Liver (tissue), 9 donors: ENCODE results near the gene OPHN1. TPM values are rescaled to one million over a fixed set of nuclear protein-coding genes. Genes with fewer than 3 reads are reported as not detected.

Source experiments
- DNase-seq: peaks from one replicate; pipeline ENCODE4 v3.0.0-alpha.2; 2017; ENCODE audit warnings: low spot score
- H3K27ac ChIP-seq, 2 donors: one replicate each; pipeline ENCODE4 v1.7.0; 2013; ENCODE audit warnings: inconsistent platforms in 2 of 2, low read length in 2 of 2, control low read depth in 1 of 2, low read depth in 1 of 2, mild to moderate bottlenecking in 1 of 2
- H3K27me3 ChIP-seq, 4 donors: one replicate each; pipeline versions ENCODE4 v1.6.1 to v1.7.0; 2013; ENCODE audit warnings: low read length in 3 of 4, inconsistent platforms in 1 of 4, mild to moderate bottlenecking in 1 of 4, moderate library complexity in 1 of 4; ENCODE audit not compliant: control insufficient read depth in 4 of 4, insufficient read depth in 4 of 4
- H3K36me3 ChIP-seq, 4 donors: one replicate each; pipeline versions ENCODE4 v1.6.1 to v1.7.0; 2013; ENCODE audit warnings: low read length in 3 of 4, mild to moderate bottlenecking in 3 of 4, low read depth in 1 of 4, moderate library complexity in 1 of 4; ENCODE audit not compliant: control insufficient read depth in 4 of 4, insufficient read depth in 3 of 4
- H3K4me1 ChIP-seq, 4 donors: one replicate each; pipeline versions ENCODE4 v1.6.1 to v1.7.0; 2013; ENCODE audit warnings: low read length in 3 of 4, mild to moderate bottlenecking in 3 of 4, moderate library complexity in 1 of 4; ENCODE audit not compliant: control insufficient read depth in 4 of 4, insufficient read depth in 4 of 4
- H3K4me3 ChIP-seq, 3 donors: one replicate each; pipeline versions ENCODE4 v1.6.1 to v1.7.0; 2013; ENCODE audit warnings: low read length in 3 of 3, control low read depth in 1 of 3, low read depth in 1 of 3, mild to moderate bottlenecking in 1 of 3
- H3K9ac ChIP-seq, 2 donors: one replicate each; pipeline ENCODE4 v1.7.0; 2013; ENCODE audit warnings: low read length in 2 of 2, mild to moderate bottlenecking in 2 of 2, moderate library complexity in 2 of 2, control low read depth in 1 of 2, low read depth in 1 of 2
- H3K9me3 ChIP-seq, 4 donors: one replicate each; pipeline versions ENCODE4 v1.6.1 to v1.7.0; 2013; ENCODE audit warnings: low read length in 3 of 4; ENCODE audit not compliant: control insufficient read depth in 4 of 4
- EGR1 ChIP-seq, 2 donors: IDR thresholded peaks; 2 replicates each; pipeline ENCODE4 v1.6.1; 2016 to 2018; ENCODE audit warnings: antibody characterized with exemption in 2 of 2, low read depth in 2 of 2
- FOXA1 ChIP-seq: IDR thresholded peaks from 2 replicates; pipeline ENCODE4 v1.6.1; 2016; ENCODE audit warnings: antibody characterized with exemption
- GABPA ChIP-seq, 2 donors: IDR thresholded peaks in 1 of 2; conservative IDR thresholded peaks in 1 of 2; 2 replicates each; pipeline ENCODE4 v1.6.1; 2016; ENCODE audit warnings: antibody characterized with exemption in 2 of 2, mild to moderate bottlenecking in 1 of 2, moderate library complexity in 1 of 2
- HNF4A ChIP-seq, 2 donors: conservative IDR thresholded peaks; 2 replicates each; pipeline ENCODE4 v1.6.1; 2016; ENCODE audit warnings: antibody characterized with exemption in 2 of 2, mild to moderate bottlenecking in 2 of 2
- JUND ChIP-seq, 2 donors: IDR thresholded peaks; 2 replicates each; pipeline ENCODE4 v1.6.1; 2016; ENCODE audit warnings: antibody characterized with exemption in 2 of 2
- MAX ChIP-seq: IDR thresholded peaks from 2 replicates; pipeline ENCODE4 v1.6.1; 2016; ENCODE audit warnings: antibody characterized with exemption
- NR2F2 ChIP-seq: IDR thresholded peaks from 2 replicates; pipeline ENCODE4 v1.6.1; 2016; ENCODE audit warnings: antibody characterized with exemption
- RXRA ChIP-seq, 2 donors: IDR thresholded peaks; 2 replicates each; pipeline ENCODE4 v1.6.1; 2017 to 2018; ENCODE audit warnings: antibody characterized with exemption in 2 of 2, mild to moderate bottlenecking in 1 of 2
- SP1 ChIP-seq: IDR thresholded peaks from 2 replicates; pipeline ENCODE4 v1.6.1; 2018; ENCODE audit warnings: antibody characterized with exemption, mild to moderate bottlenecking
- TAF1 ChIP-seq: conservative IDR thresholded peaks from 2 replicates; pipeline ENCODE4 v1.6.1; 2016; ENCODE audit warnings: antibody characterized with exemption, mild to moderate bottlenecking
- YY1 ChIP-seq: IDR thresholded peaks from 2 replicates; pipeline ENCODE4 v1.6.1; 2016; ENCODE audit warnings: antibody characterized with exemption, mild to moderate bottlenecking
- WGBS: extraction: QIAGEN DNeasy Blood & Tissue Kit; methylation state at CpG from one replicate; pipeline ENCODE4 v1.1.7; 2013; 5-methylcytosine and 5-hydroxymethylcytosine counted together
- polyA plus RNA-seq, 2 donors: library from polyadenylated mRNA; stranded (reverse) in 1 of 2; unstranded in 1 of 2; fragments of 200-250 nt in 1 of 2; fragments of >200 nt in 1 of 2; fragmentation: Nextera tagmentation in 1 of 2; extraction: Ambion mirVana in 1 of 2; gene quantifications; one replicate each; pipeline versions ENCODE4 v1.2.1 to v1.2.3, GENCODE V29; 2013 to 2015
- total RNA-seq, 2 donors: library from RNA; depleted of rRNA; stranded (reverse); fragments of >200 nt; gene quantifications; one replicate each; pipeline ENCODE4 v1.2.3, GENCODE V29; 2014
- TF ChIP-seq, protein P1 (sequence below): fragments of 150-350 bp; IDR thresholded peaks from 2 replicates; pipeline ENCODE4 v1.5.1; 2017; ENCODE audit warnings: improper control_type of control experiment, low read depth, low read length; ENCODE audit not compliant: missing input control
- TF ChIP-seq, protein P2 (sequence below): IDR thresholded peaks from 2 replicates; pipeline ENCODE4 v1.6.1; 2016; ENCODE audit warnings: antibody characterized with exemption
- TF ChIP-seq, protein P3 (sequence below): IDR thresholded peaks from 2 replicates; pipeline ENCODE4 v1.6.1; 2016; ENCODE audit warnings: antibody characterized with exemption, mild to moderate bottlenecking
- TF ChIP-seq, protein P4 (sequence below): IDR thresholded peaks from 2 replicates; pipeline ENCODE4 v1.6.1; 2016; ENCODE audit warnings: antibody characterized with exemption
- donor health status: healthy.
- donor health status: healthy.
- donor health status: healthy.
- donor health status: healthy.
- donor health status: healthy.

Gene OPHN1
- total and polyA plus RNA-seq, 4 donors, result 0.17 to 1.2 (median 0.60) TPM

DNA sequence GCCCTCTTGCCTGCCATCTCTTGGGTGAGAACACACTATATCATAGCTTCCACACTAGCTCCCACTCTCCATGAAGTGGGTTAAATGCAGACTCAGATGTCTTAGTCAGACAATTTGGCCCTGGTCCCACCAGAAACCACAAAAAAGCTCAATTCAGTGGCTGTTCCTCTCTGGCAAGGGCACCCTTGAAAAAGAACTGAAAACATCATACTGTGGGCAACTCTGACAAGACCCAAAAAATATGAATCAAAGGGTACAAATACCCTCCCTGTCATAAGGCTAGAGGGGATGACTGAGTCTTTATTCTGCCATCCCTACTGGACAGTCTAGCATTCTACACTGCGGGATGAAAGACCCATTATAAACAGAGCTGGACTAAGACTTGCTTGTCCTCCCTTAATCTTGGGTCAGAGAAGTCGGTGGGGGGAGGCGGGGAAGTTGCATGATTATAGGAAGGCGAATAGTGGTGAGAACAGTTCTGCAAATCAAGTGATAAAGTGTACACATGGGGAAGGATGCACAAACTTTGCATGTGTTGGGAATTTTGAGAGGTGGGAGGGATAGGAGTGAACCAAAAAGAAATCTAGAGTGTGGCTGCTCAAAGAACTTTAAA is 172.1 kb downstream of the OPHN1 start:
- 83% methylated on average over 4 of the region's 4 CpGs for whole genome bisulfite sequencing
- Histone ChIP-seq H3K27ac (no peak overlapping the region), H3K9me3 (no peaks in the 10 kb centered on the region), H3K36me3 (no peaks in the 10 kb centered on the region), H3K9ac (no peak overlapping the region), H3K27me3 (peaks cover 0 to 2% (median 0%) of the 10 kb centered on the region in 4 donors), H3K4me1 (no peaks in the 10 kb centered on the region), H3K4me3 (no peak overlapping the region)
- no peak for DNase-seq
- TF ChIP-seq FOXA1 (no peak), MAX (no peak), YY1 (no peak), NR2F2 (no peak), TAF1 (no peak), GABPA (IDR thresholded peaks at IDR 0.05 in 1 of 2, conservative IDR thresholded peaks at IDR 0.05 in 1 of 2) (no peak)
- TF ChIP-seq, protein P1, sequence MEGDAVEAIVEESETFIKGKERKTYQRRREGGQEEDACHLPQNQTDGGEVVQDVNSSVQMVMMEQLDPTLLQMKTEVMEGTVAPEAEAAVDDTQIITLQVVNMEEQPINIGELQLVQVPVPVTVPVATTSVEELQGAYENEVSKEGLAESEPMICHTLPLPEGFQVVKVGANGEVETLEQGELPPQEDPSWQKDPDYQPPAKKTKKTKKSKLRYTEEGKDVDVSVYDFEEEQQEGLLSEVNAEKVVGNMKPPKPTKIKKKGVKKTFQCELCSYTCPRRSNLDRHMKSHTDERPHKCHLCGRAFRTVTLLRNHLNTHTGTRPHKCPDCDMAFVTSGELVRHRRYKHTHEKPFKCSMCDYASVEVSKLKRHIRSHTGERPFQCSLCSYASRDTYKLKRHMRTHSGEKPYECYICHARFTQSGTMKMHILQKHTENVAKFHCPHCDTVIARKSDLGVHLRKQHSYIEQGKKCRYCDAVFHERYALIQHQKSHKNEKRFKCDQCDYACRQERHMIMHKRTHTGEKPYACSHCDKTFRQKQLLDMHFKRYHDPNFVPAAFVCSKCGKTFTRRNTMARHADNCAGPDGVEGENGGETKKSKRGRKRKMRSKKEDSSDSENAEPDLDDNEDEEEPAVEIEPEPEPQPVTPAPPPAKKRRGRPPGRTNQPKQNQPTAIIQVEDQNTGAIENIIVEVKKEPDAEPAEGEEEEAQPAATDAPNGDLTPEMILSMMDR, result no peak
- TF ChIP-seq, protein P2, sequence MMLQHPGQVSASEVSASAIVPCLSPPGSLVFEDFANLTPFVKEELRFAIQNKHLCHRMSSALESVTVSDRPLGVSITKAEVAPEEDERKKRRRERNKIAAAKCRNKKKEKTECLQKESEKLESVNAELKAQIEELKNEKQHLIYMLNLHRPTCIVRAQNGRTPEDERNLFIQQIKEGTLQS, result no peak
- TF ChIP-seq, protein P3, sequence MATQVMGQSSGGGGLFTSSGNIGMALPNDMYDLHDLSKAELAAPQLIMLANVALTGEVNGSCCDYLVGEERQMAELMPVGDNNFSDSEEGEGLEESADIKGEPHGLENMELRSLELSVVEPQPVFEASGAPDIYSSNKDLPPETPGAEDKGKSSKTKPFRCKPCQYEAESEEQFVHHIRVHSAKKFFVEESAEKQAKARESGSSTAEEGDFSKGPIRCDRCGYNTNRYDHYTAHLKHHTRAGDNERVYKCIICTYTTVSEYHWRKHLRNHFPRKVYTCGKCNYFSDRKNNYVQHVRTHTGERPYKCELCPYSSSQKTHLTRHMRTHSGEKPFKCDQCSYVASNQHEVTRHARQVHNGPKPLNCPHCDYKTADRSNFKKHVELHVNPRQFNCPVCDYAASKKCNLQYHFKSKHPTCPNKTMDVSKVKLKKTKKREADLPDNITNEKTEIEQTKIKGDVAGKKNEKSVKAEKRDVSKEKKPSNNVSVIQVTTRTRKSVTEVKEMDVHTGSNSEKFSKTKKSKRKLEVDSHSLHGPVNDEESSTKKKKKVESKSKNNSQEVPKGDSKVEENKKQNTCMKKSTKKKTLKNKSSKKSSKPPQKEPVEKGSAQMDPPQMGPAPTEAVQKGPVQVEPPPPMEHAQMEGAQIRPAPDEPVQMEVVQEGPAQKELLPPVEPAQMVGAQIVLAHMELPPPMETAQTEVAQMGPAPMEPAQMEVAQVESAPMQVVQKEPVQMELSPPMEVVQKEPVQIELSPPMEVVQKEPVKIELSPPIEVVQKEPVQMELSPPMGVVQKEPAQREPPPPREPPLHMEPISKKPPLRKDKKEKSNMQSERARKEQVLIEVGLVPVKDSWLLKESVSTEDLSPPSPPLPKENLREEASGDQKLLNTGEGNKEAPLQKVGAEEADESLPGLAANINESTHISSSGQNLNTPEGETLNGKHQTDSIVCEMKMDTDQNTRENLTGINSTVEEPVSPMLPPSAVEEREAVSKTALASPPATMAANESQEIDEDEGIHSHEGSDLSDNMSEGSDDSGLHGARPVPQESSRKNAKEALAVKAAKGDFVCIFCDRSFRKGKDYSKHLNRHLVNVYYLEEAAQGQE, result no peak

- Histone ChIP-seq H3K36me3 (no peaks in the 10 kb centered on the region), H3K27me3 (peaks cover 0 to 2% (median 0%) of the 10 kb centered on the region in 4 donors), H3K9ac (no peak overlapping the region), H3K4me3 (no peak overlapping the region), H3K27ac (no peak overlapping the region), H3K4me1 (no peaks in the 10 kb centered on the region), H3K9me3 (no peaks in the 10 kb centered on the region)
- DNase-seq, result no peak
- 96% methylated on average over 2 of the region's 2 CpGs for WGBS
- no peak for TF ChIP-seq MAX
- TF ChIP-seq EGR1 (IDR thresholded peaks at IDR 0.05; ENCODE audit: low read depth in 2 of 2), result no peak
- TF ChIP-seq JUND (IDR thresholded peaks at IDR 0.05), result no peak
- no peak for TF ChIP-seq YY1
- TF ChIP-seq, protein P3, result no peak
- no peak for TF ChIP-seq GABPA (IDR thresholded peaks at IDR 0.05 in 1 of 2, conservative IDR thresholded peaks at IDR 0.05 in 1 of 2)
- TF ChIP-seq RXRA (IDR thresholded peaks at IDR 0.05), result no peak
- TF ChIP-seq SP1, result no peak
- TF ChIP-seq, protein P1, result no peak
- TF ChIP-seq FOXA1, result no peak
- TF ChIP-seq, protein P2, result no peak
- TF ChIP-seq NR2F2, result no peak
- no peak for TF ChIP-seq HNF4A (conservative IDR thresholded peaks at IDR 0.05)
- TF ChIP-seq, protein P4, sequence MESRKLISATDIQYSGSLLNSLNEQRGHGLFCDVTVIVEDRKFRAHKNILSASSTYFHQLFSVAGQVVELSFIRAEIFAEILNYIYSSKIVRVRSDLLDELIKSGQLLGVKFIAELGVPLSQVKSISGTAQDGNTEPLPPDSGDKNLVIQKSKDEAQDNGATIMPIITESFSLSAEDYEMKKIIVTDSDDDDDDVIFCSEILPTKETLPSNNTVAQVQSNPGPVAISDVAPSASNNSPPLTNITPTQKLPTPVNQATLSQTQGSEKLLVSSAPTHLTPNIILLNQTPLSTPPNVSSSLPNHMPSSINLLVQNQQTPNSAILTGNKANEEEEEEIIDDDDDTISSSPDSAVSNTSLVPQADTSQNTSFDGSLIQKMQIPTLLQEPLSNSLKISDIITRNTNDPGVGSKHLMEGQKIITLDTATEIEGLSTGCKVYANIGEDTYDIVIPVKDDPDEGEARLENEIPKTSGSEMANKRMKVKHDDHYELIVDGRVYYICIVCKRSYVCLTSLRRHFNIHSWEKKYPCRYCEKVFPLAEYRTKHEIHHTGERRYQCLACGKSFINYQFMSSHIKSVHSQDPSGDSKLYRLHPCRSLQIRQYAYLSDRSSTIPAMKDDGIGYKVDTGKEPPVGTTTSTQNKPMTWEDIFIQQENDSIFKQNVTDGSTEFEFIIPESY, result no peak
These were observed 176.3 kb downstream of the OPHN1 start for GRCh38 chrX:68256990-68257389.
